NCI-H2171 treated with DMSO at 0.1 percent for 48 hours (cell line): Measurements from ENCODE around the gene PTHLH.

Experiments used
- DNase-seq: peaks from one replicate; lab custom pipeline; 2025; lab: John Stamatoyannopoulos, UW

Gene PTHLH

DNA sequence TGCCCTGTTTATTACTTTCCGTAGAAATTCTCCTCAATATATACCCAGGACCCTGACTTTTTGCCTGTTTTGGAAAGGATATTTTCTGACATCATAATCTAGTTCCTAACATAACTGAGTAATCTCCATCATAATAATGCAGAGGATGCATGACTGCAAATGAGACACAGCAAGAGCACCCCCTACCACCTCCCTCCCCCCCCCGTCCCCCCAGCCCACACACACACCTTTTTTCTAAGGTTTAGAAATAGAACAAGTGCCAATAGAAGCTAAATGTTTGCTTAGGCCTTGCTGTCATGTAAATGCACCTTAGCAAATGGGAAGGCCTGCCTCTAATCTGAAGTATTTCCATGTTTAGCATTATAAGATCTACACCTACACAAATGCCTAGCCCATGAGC lies at the start of gene PTHLH:
Gene PTHLH (minus strand): TSS at position 13 of the 400 bp plus-strand sequence. CDS start 3,239 bp downstream, outside the sequence.
- DNase-seq: no peak

DNA sequence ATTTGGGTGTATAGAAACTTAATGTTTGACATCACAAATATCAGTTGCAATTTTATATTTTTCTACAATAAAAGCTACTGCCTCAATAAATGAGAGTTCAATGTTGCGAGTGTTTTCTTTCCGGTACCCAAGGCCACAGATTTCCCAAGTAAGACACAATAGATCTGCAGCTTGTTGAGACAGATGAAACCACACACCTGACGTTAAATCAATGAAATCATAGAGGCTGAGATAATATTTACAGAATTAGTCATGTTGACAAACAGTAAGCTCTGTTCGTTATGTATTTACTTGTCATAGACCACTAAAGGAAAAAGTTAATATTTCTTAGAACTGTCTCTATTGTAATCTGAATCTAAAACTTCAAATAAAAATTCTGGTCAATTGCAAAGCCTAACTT lies 49.2 kb upstream of the PTHLH start:
- no peak for DNase-seq

DNA sequence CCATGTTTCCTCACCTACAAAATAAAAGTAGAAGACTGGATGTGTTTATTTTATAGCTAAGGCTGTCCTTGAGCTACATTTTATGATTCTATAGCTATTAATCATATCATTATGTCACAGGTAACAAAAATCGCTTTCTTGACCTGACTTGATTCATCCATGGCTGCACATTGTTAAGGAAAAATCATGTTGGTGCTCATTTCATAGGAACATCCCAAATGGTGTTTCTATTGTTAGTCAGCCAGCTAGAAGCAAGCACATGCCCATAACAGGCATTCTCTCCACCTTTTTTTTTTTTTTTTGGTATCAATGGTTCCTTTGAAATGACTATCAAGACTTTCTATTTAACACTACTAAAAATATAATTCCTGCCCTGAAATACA lies 45.3 kb upstream of the PTHLH start:
- no peak for DNase-seq

DNA sequence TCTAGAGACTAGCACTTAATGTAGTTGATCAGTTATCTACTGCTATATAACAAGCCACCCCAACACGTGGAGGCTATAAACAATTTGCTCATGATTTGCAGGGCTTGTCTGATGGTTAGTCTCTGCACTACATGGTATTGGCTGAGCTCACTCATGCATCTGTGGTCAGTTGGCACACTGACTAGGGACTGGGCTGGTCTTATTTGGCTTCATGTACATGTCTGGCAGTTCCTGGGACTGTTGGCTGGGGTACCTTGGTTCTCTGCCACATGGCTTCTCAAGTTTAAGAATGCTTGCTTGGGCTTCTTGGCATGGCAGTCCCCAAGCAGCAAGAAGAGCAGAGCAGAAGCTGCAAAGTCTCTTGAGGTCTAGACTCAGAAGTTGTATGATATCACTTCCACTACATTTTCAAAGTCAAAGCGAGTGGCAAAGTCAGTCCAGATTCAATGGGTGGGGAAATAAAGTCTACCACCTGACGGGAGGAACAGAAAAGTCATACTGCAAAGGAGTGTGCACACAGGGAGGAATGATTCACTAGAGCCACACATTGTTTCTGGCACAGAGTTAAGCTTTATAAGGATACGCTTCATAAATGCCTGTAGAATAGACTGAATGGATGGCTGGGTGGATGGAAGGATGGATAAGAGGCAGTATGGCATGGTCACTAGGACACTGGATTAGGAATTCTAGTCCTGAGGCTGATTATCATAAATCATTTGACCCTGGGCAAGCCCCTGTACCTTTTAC lies 44.8 kb upstream of the PTHLH start:
- DNase-seq: no peak

DNA sequence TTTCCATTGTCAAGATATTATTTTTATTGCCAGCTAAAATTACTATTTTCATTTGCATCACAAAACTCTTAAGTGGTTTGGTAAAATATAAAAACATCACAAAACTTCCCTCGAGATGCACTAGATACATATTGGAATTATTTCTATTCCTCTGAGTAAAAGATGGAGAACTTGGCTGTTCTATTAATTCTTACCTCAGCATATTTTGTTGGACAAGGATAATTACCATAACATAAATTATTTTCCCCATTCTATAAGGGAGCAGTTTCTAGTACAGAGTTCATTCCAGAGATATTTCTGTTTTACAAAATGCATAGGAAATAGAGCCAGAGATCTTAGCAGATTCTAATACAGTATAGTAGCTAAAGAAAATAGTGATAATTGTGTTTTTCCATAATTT lies 42.6 kb upstream of the PTHLH start:
- no peak for DNase-seq

DNA sequence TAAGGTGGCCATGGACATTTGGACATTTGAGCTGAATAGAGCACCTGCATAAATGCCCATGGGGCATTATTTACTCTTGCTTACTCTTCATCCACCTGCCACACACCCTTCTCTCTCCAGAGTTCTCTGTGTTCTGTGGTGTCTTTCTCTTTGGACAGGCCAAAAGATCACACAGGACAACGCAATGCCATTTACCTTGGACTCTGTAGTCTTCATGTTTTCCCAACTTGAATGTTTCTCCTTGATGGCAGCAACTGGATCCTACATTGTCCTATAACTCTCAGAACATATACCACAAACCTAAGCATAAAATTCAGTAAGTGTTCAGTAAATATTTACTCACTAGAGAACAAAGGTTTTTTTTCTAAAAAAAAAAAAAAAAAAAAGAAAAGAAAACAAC lies 41.7 kb upstream of the PTHLH start:
- DNase-seq: no peak

DNA sequence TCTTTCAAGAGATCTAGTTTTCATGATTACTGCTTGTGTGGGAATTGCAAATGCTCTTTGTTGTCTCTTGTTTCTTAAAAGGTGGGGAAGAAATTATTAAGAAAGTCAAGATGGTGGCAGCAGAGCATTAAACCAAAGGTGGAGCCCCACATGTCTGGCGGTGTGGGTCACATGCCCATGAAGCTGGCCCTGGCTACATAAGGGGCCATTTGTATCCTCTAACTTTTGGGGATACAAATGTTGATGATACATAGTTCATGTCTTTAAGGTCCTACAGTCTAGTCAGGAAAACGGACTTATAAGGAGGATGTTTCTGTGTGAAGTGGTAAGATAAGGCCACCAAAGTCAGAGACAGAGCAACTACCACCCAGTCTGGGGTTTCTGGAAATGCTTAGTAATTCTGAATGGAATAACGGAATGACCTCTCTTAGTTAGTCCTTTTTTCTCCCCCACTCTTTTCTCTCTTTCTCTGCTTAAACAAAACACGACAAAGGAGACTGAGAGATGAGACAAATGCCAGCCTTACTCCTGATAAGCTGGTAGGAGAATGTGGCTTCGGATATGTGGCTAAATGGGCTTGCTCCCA lies 39.9 kb upstream of the PTHLH start:
- DNase-seq: no peak

DNA sequence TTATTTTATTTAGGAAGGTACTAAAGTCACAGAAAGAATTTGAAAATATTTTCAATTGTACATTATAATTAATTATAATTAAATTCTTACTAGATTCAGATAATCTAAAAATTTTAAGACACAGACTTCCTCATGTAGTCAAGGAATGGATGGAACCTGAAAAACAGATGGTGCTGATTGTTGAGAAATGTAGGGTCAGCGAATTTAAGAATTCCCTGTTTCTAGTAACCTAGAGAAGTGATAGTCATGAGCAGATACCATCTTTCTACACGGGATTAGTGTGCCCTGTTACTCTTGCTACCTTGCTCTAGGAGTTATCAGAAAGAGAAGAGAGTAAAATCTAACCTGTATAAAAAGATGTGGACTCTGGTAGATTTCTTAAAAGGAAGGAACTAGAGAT lies 37.5 kb upstream of the PTHLH start:
- no peak for DNase-seq

DNA sequence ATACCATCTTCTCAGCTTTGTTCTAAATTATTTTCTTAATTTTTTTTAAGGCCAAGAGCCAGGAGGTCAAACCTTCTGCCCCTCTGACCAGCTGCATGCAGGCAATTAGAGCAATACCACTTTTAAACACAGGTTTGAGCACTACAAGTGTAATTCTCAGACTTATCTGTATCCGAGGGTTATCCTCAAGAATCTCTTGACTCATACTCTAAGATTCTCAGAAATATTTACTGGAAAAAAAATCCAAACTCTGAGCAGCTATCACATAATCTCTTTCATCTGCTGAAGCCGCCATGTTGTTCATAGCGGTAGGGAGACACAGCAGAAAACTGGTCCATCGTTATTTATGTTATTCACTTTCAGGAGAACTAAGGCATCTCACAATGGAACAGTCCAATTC lies 27.4 kb upstream of the PTHLH start:
- no peak for DNase-seq

DNA sequence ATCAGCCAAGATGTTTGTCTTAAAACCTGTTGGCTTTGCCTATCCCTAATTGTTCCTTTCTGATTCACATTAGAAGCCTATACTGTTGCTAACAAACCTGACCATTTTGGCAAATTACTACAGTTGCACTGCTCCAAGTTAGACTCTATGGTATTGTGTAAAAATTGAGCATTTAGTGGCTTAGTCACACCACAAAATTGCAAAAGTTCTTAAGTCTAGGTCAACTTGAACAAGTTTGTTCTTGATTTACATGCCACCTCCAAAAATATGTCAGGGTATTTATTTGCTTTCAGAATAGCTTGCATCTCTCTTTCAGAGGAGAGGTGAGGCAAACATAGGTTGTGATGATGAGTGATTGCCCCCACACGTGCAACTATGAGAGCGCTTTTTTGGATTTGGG lies 27.0 kb upstream of the PTHLH start:
- no peak for DNase-seq

DNA sequence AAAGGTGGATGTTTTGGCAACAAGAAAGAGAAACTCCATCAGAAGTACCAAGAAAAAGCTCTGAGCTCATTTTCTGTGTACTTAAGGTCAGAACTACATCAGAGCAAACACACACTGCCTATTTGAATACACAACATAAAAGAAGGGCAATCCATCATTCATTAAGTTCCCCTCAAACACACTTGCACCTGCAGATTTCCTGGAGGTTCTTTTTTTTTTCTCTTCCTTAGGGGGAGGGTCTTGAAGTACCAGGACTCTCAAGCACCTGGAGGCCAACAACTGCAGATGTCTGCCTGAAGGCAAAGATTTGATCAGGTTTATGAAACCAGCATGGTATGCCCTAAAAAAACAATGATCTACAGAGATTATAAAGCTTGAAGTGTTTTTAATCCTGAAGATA lies 26.1 kb upstream of the PTHLH start:
- no peak for DNase-seq

DNA sequence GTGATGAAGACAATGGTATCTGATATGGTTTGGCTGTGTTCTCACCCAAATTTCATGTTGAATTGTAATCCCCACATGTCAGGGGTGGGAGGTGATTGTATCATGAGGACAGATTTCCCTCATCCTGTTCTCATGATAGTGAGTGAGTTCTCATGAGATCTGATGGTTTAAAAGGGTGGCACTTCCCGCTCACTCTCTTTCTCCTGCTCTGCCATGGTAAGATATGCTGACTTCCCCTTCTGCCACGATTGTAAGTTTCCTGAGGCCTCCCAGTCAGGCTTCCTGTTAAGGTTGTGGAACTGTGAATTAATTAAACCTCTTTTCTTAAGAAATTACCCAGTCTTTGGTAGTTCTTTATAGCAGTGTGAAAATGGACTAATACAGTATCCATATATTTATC lies 25.6 kb upstream of the PTHLH start:
- DNase-seq: no peak

DNA sequence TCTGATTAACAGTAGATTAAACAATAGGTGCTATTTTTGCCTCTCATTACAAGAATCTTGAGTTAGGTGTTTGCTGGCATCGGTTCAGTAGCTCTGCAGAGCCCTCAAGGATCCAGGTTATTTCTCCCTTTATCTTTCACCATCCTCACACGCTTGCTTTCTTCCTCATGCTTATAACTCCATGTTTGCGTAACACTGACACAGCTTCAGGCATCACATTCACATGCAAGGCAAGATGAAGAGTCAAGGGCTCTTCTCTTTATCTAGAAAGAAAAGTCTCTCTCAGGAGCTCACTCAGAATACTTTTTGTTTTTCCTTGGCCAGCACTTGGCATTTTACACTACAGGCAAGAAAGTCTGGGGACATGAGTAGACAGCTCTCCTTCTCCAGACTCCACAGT lies 24.2 kb upstream of the PTHLH start:
- no peak for DNase-seq

DNA sequence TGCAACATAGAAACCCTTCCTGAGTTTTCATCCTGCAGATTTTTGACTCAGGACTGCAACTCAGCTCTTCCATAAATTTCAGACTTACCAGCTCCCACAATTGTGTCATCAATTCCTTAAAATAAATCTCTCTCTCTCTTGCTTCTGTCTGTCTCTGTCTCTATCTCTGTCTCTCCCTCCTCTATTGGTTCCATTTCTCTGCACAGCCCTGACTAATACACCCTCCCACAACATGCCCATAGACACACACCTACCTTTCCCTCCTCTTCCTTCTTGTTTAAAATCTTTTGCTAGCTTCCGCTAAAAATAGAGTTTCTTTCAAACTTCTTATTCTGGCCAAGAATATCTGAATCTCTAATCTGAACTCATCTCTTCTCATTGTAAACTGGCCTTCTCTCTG lies 22.9 kb upstream of the PTHLH start:
- DNase-seq: no peak

DNA sequence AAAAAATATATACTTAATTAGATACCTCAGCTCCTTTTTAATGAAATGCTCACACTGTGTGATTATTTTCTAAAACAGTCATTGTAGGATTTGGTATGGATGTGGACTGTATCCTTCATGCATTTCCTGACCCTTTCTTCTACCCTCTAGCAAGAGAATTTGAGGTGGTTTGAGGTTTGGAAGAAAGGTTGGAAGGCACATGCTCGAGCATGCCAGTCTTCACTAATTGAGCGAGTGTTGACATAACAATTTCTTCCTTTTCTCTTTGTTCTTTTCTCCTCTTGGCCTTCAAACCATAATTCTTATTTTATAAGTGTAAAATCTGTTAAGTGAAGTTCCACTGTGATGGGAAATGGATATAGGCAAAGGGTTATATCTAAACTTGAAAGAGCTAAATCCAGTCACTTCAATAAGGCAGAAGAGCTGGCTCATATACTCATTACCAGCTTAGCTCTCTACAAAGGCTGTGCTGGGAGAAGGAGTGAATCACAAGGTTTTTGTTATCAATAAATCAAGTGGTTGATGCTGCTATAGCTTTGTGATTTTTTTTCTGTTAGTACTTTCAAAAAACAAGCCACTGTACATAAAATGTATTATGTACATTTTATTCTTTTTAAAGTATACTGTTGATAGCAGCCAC lies 16.2 kb upstream of the PTHLH start:
- DNase-seq: no peak

DNA sequence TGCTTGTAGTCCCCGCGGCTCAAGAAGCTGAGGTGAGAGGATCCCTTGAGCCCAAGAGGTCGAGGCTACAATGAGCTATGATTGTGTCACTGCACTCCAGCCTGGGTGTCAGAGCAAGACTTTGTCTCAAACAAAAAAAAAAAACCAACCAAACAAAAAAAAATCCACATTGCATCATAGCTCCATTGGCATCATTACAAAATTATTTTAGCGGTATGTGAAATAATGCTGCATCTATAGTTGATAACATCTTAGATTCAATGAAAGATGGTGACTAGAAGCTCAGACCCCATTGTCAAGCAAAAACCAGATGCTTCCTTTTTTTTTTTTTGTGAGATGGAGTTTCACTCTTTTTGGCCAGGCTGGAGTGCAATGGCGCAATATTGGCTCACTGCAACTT lies 14.8 kb upstream of the PTHLH start:
- no peak for DNase-seq

DNA sequence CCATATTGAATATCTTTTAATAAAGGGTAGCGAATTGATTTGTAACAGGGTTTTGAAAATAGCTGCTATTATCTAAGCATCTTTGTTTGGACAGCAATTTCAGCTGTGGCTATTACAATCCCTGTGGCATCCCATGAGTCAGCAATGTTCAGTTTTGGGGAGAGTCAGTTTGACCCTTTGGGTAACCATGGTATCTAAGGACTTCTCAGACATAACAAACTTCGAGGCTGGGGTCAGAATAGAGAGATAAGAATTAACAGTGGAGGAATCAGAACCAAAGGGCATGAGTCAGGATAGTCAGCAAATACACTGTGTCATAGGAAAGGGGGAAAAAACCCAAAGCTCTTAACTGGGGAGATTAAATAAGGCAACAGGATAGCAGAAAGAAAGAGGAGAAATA lies 11.7 kb upstream of the PTHLH start:
- no peak for DNase-seq

DNA sequence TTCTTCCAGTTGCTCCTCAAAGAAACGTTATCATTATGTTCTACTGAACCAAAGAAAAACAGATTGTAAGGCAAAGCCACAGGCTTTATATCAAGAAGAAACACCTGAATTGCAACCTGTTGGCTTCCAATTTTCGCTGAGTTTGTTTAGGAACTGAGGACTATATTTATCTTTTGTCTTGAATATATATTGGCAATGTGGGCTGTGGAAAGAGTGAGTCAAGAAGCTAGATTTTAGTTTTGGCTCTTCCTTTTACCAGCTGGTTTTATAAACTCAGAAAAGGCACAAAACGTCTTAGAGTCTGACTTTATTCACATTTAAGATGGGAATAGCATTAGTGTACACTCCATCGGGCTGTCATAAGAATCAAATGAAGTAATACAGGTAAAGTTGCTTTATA lies 10.4 kb upstream of the PTHLH start:
- no peak for DNase-seq

DNA sequence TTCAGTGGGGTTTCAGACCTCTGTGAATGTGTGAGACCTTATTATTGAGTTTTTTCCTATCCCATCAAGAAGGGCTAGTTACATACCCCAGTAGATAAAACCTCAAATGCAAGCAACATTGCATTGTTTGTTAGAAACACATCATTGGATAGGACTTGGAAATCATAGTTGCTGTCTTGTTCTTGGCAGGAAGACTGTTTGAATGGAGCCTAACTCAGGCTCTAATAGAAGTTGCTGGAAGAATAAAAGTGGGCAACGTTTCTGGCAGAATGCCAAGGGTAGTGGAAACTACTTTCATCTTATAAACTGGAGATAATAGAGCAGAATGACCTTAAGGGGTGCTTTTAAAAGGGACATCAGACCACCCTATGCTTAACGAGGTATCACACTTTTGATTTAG lies 9.9 kb upstream of the PTHLH start:
- DNase-seq: no peak

DNA sequence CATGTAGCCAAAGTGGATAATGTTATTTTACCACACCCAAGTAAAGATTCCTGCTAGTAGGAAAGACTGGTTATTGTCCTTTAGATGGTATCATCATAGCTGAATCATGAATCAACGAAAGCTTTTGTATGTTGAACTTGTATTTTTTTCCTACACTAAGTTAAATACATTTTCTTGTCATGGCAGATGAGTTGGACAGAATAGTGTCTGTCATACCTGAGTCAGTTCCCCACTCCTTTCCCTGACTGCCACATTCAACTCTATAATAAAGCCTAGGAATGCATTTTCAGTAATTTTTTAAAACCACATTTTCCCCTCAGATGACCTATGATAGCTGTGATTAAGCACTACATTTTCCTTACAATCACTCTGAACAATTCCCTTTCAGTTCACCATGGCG lies 9.3 kb upstream of the PTHLH start:
- DNase-seq: no peak

DNA sequence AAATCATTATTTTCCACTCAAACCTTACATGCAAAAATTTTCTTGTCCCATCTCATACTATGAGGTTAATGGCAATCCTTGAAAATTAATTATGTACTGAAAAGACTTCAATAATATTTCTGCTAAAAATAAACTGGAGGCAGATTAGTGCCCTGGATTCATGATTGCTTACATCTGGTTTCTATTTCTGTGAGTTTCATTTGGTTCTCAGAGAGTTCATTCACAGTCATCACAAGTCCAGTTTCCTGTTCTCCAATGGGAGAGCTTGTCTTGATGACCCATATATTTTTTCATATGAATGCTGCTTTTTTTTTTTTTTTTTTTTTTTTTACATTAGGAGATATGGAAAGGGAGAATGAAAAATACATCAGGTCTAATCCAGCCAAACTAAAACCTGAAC lies 6.6 kb upstream of the PTHLH start:
- DNase-seq: no peak

DNA sequence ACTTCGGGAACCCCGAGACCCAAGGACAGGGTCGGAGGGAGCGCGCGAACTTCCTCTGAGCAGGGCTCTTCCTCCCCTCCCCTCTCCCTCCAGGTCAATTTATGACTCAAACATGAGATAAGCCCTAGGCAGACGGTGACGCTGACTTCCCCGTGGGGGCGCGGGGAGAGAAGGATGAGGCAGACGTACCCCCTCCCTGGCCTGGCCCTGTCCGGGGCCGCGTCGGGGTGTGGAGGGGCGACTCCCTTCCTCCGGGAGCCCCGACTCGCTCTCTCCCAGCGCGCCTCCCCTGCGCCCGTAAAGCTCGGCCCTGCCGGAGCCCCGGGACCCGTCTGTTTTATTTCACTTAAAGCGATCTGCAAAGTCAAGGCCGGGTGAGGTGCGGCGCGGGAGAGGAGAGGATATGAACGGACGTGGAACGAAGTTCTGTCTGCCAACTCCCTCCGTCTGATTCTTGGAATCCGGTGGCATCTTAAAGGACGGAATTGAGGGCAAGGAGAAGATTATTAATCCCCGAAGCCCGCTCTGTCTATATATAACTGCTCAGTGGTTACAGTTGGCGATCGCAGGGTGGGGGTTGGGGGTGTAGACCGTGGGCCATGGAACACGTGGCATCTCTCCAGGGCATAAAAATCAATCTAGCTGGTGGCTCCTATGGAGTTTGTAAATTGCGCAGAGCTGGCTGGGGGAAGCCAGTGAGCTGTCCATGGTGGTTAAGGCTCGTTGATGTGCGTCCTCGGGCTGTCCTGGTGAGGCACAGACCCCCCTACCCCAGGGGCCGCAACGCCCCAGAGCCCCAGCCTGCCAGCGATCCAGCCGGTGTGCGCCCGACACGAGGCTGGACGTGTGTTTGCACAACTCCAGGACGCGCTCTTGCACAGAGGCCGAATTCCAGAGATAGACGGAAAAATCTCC lies 2.9 kb upstream of the PTHLH start:
- no peak for DNase-seq
